GM12892 (cell line): ENCODE results near the gene HPS1.

Experiments
- POLR2A ChIP-seq: IDR thresholded peaks from 2 replicates; pipeline ENCODE4 v1.6.1; 2011; ENCODE audit warnings: low read depth, low read length, control low read depth
- POLR2AphosphoS5 ChIP-seq: IDR thresholded peaks from 2 replicates; pipeline ENCODE4 v1.6.1; 2011; ENCODE audit warnings: low read depth, low read length, control low read depth

DNA sequence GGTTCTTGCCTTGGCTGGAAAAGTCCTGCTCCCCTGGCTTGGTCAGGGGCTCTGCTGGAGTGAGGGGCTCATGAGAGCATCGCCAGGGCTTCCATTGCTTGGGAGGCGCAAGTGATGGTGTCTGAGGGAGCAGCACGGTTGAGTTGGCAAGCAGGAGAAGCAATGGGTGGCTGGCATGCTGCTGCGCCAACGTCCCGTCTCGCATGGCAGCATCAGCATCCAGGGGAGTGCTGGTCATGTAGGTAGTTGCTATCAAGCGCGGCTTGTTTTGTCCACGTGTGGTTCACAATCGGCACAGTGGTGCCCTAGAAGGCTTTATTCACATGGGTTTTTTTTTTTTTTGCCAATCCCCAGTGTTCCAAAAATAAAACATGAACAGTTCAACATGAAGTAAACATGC is 35.6 kb downstream of the HPS1 start:
- TF ChIP-seq POLR2A (no peak), POLR2AphosphoS5 (no peak)
